ENCODE results near the gene HMGB3.
"Not testable (repeated sequence)": the region's sequence is repeated elsewhere in the genome, so short reads cannot be mapped to it uniquely, and the experiment has no call there.

The HMGB3 gene

DNA sequence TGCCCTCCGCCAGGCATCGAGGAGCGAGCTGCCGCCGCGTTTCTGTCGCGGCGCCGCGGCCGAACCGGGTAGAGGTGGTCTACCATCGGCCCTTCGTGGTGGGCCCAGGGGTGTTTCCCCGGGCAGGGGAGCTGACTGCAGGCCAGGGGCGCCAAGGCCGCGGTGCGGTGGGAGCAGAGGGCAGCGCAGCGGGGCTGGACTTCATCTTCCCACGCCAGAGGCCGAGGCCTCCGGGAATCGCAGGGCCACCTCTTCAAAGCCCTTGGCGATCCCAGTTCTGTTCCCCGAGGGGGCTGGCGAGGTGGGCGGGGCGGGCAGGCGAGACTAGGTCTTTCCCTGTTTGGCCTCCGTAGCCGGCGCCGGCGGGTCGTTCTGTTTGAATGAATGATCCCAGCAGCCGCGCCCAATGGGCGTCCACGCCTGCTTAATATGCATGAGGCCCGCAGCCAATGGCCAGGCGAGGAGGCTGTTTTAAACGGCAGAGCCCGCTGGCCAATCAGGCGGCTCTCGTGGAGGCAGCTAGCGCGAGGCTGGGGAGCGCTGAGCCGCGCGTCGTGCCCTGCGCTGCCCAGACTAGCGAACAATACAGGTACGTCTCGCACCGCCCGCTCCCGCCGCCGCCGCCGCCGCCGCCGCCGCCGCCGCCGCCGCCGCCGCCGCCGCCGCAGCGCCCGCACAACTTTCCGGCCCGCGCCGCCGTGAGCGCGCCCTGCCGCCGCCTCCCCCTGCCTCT lies at the start of gene HMGB3:
Gene HMGB3, plus strand, starts transcription at position 548 of the 733 bp plus-strand sequence. CDS start 2,265 bp downstream, outside the sequence.
- DNase-seq, result peak; percentile 83

DNA sequence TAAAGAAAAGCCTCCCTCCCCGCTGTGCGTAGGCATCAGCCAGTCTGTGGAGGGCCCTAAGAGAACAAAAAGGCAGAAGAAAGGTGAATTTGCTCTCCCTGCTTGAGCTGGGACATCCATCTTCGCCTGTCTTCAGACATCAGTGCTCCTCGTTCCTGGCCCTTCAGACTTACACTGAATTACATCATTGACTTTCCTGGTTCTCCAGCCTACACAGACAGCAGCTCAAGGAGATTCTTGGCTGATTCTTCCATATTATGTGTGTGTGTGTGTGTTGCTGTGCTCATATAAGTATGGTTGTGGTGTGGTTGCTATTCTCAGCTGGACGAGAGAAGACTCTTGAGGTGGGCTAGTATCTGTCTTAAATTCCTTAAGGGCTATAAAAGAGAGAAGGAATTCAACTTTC lies 49.2 kb upstream of the HMGB3 start:
- DNase-seq, result no peak

- DNase-seq, result no peak
Measured at GRCh38 chrX:150934453-150934852, 48.7 kb upstream of the HMGB3 start.

- no peak for DNase-seq
Measured at GRCh38 chrX:150935467-150935866, 47.7 kb upstream of the HMGB3 start.

GRCh38 chrX:150936556-150936955 lies 46.6 kb upstream of the HMGB3 start:
- DNase-seq, result no peak

GRCh38 chrX:150940844-150941495 lies 42.2 kb upstream of the HMGB3 start:
- DNase-seq, result no peak

DNA sequence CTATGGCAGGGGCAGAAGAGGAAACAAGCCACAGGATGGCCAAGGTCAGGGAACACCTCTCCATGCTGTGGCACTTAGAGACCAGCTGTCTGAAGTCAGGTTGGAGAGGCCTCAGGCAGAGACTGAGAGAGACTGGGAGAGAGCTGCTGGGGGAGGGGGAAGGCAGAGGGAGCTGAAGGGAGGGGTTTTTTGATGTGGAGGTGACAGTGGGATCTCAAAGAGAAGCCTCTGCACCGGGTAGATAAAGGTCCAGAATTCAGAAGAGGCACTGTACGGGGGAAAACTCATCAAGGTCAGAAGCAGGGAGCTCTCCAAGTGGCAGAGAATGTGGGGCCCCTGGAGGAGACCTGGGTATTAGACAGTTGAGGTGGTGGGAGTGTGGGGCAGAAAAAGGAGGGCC lies 41.6 kb upstream of the HMGB3 start:
- DNase-seq, result no peak

GRCh38 chrX:150942942-150943594 lies 40.1 kb upstream of the HMGB3 start:
- DNase-seq, result no peak

DNA sequence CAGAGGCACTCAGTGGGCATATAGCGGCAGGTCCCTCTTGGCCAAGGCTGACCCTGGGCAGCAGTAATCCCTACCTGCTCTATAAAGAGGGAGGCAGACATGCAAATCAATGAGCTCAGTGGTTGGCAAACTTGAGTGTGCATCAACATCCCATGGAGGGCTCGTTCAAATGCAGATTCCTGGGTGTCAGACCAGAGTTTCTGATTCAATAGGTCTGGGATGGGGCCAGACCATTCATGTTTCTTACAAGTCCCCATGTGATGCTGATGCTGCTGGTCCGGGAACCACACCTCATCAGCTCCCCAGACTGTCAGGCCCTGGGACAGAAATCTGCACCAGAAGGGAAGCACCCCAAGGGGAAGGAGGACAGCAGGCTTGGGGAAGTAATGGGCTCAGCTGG lies 38.9 kb upstream of the HMGB3 start:
- DNase-seq, result no peak

- DNase-seq, result no peak
Measured at GRCh38 chrX:150954951-150955350, 28.2 kb upstream of the HMGB3 start.

GRCh38 chrX:150955590-150955989 lies 27.5 kb upstream of the HMGB3 start:
- no peak for DNase-seq

GRCh38 chrX:150958177-150958576 lies 25.0 kb upstream of the HMGB3 start:
- DNase-seq, result no peak

DNA sequence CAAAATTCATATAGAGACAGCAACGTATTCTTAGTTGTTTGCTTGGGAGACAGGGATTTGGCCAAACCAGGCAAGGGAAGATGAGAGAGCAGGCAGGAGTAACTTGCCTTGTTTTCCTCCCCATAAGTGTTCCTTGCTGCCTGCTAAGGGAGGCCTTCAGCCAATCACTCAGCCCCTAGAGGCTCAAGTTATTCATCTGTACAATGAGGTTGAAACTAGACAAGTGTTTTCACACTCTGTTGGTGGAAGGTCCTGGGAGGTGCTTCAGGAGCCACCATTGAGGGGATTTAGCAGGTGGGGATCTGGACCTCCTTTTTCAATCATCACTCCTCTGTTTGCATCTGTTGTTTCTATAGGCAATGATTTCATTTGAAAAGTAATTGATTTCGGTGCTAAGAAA lies 23.6 kb upstream of the HMGB3 start:
- no peak for DNase-seq

GRCh38 chrX:150961631-150962030 lies 21.5 kb upstream of the HMGB3 start:
- no peak for DNase-seq

GRCh38 chrX:150964416-150964815 lies 18.7 kb upstream of the HMGB3 start:
- not testable (repeated sequence) for DNase-seq

DNA sequence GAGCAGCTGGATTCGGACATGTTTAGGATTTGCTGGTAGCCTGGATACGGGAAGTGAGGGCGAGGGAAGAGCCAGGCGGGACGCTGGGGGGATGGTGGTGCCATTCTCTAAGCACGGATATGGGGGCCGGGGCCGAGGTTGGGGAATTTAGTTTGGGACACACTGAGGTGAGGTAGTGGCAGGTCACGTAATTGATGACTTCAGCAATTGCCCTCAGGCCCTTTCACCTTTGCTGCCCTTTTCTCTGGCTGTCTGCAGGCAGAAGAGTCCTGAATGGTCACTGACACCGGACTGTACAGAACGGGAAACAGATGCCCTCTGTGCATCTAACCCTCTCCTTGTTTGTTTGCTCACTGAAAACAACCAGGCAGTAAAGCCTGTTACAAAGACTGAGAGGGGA lies 16.9 kb upstream of the HMGB3 start:
- DNase-seq, result no peak

GRCh38 chrX:150966742-150967141 lies 16.4 kb upstream of the HMGB3 start:
- DNase-seq, result no peak

- no peak for DNase-seq
Measured at GRCh38 chrX:150967786-150968185, 15.3 kb upstream of the HMGB3 start.

DNA sequence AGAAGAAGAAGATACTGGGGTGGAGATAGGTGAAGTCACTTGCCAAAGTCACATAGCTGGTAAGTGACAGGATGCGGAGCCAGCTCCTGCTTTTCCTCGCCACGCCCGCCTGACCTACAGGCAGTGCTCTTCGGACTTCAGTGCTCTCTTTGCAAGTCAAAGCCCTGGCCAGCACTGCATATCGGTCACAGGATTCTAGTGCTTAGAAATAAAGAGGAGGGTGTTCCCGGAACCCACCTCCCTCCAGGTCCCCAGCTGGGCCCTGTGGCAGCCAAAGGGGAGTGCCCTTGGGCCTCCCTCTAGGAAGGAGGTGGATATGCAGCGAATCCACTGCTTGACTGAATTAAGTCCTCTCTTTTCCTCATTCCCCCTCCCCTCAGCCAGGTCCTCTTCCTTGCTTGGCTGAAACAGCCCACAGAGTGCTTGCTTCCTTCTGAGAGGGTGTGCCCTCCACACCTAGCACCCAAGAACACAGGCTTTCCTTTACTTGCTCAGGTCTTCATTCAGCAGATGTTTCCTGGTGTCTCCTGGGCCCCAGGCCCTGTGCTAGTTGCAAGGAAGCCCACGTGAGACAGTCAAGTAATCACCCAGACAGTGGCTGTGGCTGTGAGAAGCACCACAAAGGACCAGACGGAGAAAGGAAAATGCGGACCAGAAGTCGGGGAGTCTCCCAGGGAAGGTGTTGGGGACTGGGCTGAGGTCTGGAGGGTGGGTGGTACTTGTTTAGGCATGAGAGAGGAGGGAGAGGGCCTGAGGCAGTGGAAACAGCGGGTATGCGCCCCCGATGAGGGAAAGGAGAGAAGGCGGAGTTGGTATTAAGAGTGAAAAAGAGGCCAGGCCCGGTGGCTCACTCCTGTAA lies 14.0 kb upstream of the HMGB3 start:
- DNase-seq, result no peak

DNA sequence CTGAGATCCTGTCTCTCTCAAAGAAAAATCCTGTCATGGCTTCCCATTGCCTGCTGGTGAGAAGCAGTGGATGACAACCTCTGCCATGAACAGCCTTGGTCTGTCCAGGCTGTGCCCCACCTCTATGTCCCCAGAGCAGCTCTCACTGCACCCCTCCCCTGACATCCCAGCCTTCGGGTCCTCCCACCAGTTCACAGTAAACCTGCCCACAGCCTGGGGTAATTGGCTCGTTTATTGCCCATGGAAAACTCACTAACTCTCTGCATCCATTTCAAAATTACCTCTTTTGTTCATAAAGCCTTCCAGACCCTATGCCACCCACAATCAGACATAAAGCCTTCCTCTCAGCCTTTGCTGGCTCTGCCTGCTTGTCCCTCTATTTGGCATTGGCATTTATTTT lies 10.7 kb upstream of the HMGB3 start:
- DNase-seq, result no peak

- DNase-seq, result no peak
Measured at GRCh38 chrX:150975655-150976390, 7.3 kb upstream of the HMGB3 start.

GRCh38 chrX:150977411-150978162 lies 5.5 kb upstream of the HMGB3 start:
- DNase-seq, result no peak

All from NCI-H187 treated with DMSO at 0.1 percent for 48 hours (cell line).